Measurements from ENCODE around the gene CSMD2.

The CSMD2 gene

DNA sequence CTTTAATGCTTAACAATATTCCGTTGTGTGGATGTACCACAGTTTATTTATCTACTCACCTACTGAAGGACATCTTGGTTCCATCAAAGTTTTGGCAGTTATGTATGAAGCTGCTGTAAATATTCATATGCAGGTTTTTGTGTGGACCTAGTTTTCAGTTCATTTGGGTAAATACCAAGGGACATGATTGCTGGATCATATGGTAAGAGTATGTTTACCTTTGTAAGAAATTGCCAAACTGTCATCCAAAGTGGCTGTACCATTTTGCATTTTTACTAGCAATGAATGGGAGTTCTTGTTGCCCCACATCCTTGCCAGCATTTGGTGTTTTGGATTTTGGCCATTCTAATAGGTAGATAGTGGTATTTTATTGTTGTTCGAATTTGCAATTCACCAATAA lies 682.6 kb downstream of the CSMD2 start:
- DNase-seq (ENCODE audit: low spot score): no peak

DNA sequence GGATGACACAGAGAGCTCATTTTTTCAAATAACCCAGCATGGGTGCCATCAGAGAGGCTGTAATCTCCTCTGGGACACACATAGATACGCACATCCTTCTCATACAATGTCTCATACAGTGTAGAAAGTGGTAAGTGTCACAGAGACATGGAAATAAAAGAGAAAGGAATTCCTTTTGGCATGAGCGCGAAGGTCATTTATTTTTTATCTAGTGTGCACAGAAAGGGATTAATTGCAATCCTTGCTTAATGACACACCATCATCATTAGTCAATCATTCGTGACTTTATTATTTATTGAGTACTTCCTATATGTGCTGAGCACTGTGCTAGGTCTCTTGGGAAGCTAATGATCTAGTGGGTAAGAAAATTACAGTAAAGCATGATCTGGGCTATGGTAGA lies 687.6 kb downstream of the CSMD2 start:
- no peak for DNase-seq (ENCODE audit: low spot score)

DNA sequence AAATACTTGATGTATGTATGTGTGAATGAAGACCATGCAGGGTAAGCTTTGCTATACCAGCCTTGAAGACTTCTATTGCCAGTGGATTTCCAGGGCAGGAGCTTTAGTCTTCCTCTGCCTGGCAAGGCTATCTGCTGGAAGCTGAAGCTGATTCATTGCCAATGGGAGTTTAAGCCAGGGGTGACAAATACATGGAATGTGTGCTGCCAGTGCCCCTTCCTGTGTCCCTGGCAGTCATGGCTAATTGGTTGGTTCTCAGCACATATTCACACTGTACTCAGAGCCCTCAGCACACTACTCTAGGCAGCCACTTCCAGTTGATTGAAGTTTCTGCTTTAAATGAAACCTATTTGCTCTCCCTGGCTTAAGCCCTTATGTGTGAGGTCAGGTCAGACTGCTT lies 691.1 kb downstream of the CSMD2 start:
- no peak for DNase-seq (ENCODE audit: low spot score)

GRCh38 chr1:33472269-33472980 lies 692.6 kb downstream of the CSMD2 start, which contains the start of gene ZSCAN20:
Gene ZSCAN20, plus strand, starts transcription at chr1:33472645. Its CDS starts 6,644 bp downstream, at chr1:33479289.
- DNase-seq (ENCODE audit: low spot score): peak; percentile 78

- DNase-seq (ENCODE audit: low spot score): no peak
Observed at GRCh38 chr1:33471416-33471815, 693.6 kb downstream of the CSMD2 start.

GRCh38 chr1:33470495-33471012 lies 694.5 kb downstream of the CSMD2 start:
- peak; percentile 46 for DNase-seq (ENCODE audit: low spot score)

GRCh38 chr1:33469691-33470090 lies 695.3 kb downstream of the CSMD2 start:
- no peak for DNase-seq (ENCODE audit: low spot score)

DNA sequence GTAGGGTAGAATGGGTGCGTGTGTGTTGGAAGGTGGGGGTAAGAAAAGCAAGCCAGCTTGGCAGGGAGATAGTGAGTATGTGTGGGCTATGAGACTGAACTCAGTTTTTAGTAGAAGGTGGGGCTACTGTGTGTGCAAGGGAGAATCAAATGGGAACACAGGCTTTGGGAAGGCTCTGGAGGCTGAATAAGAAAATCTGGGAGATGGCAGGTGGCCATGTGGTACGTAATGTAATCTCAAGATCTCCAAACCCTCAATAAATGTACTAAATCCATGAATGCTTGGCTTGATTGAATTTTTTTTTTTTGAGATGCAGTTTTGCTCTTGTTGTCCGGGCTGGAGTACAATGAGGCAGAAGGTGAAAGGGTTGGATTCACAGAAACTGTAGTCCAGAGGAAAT lies 696.1 kb downstream of the CSMD2 start:
- no peak for DNase-seq (ENCODE audit: low spot score)

DNA sequence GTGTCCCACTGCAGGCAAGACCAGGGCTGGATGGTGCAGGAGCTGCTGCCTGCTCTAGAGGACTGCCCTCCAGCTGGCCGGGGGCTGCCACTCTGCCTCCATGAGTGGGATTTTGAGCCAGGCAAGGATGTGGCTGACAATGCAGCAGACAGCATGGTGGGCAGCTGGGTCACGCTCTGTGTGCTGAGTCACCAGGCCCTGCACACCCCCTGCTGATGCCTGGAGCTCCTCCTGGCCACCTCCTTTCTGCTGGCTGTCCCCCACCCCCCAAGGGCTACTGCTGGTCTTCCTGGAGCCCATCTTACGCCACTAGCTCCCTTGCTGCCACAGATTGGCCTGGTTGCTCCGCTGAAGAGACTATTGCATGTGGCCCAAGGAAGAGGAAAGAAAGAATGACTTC lies 696.5 kb downstream of the CSMD2 start:
- no peak for DNase-seq (ENCODE audit: low spot score)

- DNase-seq (ENCODE audit: low spot score): no peak
Observed at GRCh38 chr1:33468011-33468410, 697.0 kb downstream of the CSMD2 start.

DNA sequence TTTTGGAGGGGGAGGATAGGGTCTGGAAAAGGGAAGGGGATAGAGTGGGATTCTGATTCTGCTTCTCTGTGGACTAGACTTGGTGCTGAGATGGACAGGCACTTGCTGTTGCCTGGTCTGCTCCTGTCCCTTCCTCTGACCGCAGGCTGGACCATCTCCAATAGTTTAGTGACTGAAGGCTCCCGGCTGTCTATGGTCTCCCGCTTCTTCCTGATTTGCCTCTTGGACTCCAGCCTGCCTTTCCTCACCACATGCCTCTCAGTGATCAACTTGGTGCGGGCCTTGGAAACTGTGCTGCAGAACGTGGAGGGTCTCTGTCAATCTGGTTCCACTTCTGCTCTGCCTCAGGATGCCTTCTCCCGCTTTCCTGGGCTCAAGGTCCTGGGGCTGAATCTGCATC lies 698.9 kb downstream of the CSMD2 start:
- DNase-seq (ENCODE audit: low spot score): no peak

GRCh38 chr1:33465316-33465715 lies 699.7 kb downstream of the CSMD2 start:
- DNase-seq (ENCODE audit: low spot score): no peak

DNA sequence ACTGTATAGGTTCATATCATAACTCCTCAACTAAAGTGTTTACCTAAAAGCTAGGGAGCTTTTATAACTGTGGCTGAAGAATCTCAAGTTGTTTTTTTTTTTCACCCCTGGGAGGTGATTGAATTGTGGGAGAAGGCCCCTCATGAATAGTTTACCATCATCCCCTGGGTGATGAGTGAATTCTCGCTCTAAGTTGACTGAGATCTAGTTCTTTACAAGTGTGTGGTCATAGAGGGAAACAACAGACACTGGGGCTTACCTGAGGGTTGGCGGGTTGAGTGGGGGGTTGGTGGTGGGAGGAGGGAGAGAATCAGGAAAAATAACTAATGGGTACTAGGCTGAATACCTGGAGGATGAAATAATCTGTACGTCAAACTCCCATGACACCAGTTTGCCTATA lies 700.5 kb downstream of the CSMD2 start:
- DNase-seq (ENCODE audit: low spot score): no peak
